PFSK-1 (cell line): Measurements from ENCODE around the gene IGF2BP3.

Source experiments
- FOXP2 ChIP-seq: optimal IDR thresholded peaks from 2 replicates; pipeline ENCODE3; 2011; ENCODE audit warnings: borderline replicate concordance, control low read depth, inconsistent platforms; ENCODE audit not compliant: insufficient read depth; ENCODE audit errors: extremely low read length, extremely low read depth
- POLR2AphosphoS5 ChIP-seq: IDR thresholded peaks from 2 replicates; pipeline ENCODE4 v1.6.1; 2012; ENCODE audit warnings: low read depth, mild to moderate bottlenecking, control low read depth, low read length, moderate library complexity
- REST ChIP-seq, 2 experiments: IDR thresholded peaks; 2 replicates each; pipeline versions ENCODE4 v1.6.1 to v1.8.0; 2011 to 2012; ENCODE audit warnings: low read depth in 2 of 2, low read length in 2 of 2, control low read depth in 1 of 2, inconsistent platforms in 1 of 2, mild to moderate bottlenecking in 1 of 2, moderate library complexity in 1 of 2; ENCODE audit not compliant: insufficient read depth in 1 of 2

GRCh38 chr7:23287612-23288011, 182.7 kb downstream of the IGF2BP3 start:
- TF ChIP-seq POLR2AphosphoS5: no peak
- no peak for TF ChIP-seq REST (IDR thresholded peaks at IDR 0.05; ENCODE audit: insufficient read depth in 1 of 2, low read depth in 2 of 2, low read length in 2 of 2)
- TF ChIP-seq FOXP2: no peak
